ENCODE results near the gene GRIK4.

GRIK4 gene

GRCh38 chr11:120919566-120919965, 408.0 kb downstream of the GRIK4 start:
- Histone ChIP-seq H3K4me3 (replicated peaks; ENCODE audit: insufficient read depth, low read length) (no peak overlapping the region), H3K27ac (replicated peaks) (no peak overlapping the region), H3K27me3 (ENCODE audit: insufficient read depth, poor library complexity, severe bottlenecking) (no peaks in the 10 kb centered on the region)
- no peak for DNase-seq (ENCODE audit: low read depth in 1 of 2, low spot score in 1 of 2)
- TF ChIP-seq, protein P1, sequence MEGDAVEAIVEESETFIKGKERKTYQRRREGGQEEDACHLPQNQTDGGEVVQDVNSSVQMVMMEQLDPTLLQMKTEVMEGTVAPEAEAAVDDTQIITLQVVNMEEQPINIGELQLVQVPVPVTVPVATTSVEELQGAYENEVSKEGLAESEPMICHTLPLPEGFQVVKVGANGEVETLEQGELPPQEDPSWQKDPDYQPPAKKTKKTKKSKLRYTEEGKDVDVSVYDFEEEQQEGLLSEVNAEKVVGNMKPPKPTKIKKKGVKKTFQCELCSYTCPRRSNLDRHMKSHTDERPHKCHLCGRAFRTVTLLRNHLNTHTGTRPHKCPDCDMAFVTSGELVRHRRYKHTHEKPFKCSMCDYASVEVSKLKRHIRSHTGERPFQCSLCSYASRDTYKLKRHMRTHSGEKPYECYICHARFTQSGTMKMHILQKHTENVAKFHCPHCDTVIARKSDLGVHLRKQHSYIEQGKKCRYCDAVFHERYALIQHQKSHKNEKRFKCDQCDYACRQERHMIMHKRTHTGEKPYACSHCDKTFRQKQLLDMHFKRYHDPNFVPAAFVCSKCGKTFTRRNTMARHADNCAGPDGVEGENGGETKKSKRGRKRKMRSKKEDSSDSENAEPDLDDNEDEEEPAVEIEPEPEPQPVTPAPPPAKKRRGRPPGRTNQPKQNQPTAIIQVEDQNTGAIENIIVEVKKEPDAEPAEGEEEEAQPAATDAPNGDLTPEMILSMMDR (IDR thresholded peaks at IDR 0.05; ENCODE audit: insufficient read depth, low read length) = no peak
- TF ChIP-seq POLR2AphosphoS5 (IDR thresholded peaks at IDR 0.05; ENCODE audit: low read depth) (no peak), SPI1 (IDR thresholded peaks at IDR 0.05; ENCODE audit: borderline replicate concordance, low read depth) (no peak), REST (IDR thresholded peaks at IDR 0.05; ENCODE audit: insufficient replicate concordance, low read depth) (no peak), GABPA (IDR thresholded peaks at IDR 0.05; ENCODE audit: low read depth) (no peak)

DNA sequence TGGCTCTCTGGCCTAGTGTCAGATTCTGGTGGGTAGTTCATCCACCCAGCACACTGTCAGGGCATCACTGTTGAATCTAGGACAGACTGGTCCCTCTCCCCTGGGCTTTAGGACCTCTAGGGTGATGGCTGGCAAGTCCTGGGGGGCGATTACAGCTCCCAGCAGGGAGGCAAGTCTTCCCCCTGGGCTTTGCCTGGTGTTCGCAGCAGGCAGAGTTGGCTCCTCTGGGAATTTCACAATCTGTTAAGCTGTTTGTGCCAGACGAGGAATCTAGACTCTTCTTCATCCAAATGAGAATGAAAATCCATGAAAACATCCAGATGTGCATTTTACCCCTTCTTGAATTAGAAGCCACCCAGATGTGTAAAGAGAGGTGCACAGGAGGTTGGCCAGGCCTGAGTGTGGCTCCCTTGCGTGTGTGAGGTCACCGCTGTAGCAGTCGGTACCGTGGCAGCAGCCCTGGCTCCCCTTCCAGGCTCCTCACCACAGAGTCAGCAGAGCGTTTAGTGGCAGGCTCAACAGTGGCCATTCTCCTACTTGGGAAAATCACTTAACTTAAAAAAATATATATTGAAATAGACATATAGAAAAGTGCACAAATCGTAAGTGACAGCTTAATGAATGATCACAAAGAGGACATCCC, 412.4 kb downstream of the GRIK4 start:
- no peaks in the 10 kb centered on the region for H3K27me3 ChIP-seq (ENCODE audit: insufficient read depth, poor library complexity, severe bottlenecking)
- DNase-seq (ENCODE audit: low read depth in 1 of 2, low spot score in 1 of 2) = no peak
- TF ChIP-seq POLR2AphosphoS5 (IDR thresholded peaks at IDR 0.05; ENCODE audit: low read depth) (no peak), REST (IDR thresholded peaks at IDR 0.05; ENCODE audit: insufficient replicate concordance, low read depth) (no peak), GABPA (IDR thresholded peaks at IDR 0.05; ENCODE audit: low read depth) (no peak), SPI1 (IDR thresholded peaks at IDR 0.05; ENCODE audit: borderline replicate concordance, low read depth) (no peak)
- TF ChIP-seq, protein P1 (IDR thresholded peaks at IDR 0.05; ENCODE audit: insufficient read depth, low read length) = no peak
- no peak overlapping the region for H3K4me3 ChIP-seq (replicated peaks; ENCODE audit: insufficient read depth, low read length)
- no peak overlapping the region for H3K27ac ChIP-seq (replicated peaks)

DNA sequence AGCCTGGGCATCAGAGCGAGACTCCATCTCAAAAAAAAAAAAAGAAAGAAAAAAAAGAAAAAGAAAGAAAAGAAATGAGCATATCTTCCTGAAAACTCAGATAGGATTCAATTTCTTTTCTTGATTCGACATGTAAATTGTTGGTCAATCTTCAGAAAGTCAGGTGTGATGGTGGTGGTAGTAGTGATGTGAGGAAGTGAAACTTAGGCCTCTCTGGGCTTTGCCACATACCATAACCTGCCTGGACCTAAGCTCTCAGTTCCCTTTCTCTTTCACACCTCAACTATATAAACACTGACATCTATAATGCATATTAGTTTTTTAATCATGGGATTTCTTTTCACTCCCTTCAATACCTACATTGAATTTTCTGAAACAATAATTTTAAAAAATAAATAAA, 414.4 kb downstream of the GRIK4 start:
- no peak for DNase-seq (ENCODE audit: low read depth in 1 of 2, low spot score in 1 of 2)
- Histone ChIP-seq H3K27me3 (ENCODE audit: insufficient read depth, poor library complexity, severe bottlenecking) (no peaks in the 10 kb centered on the region), H3K27ac (replicated peaks) (no peak overlapping the region), H3K4me3 (replicated peaks; ENCODE audit: insufficient read depth, low read length) (no peak overlapping the region)
- TF ChIP-seq GABPA (IDR thresholded peaks at IDR 0.05; ENCODE audit: low read depth) = no peak
- TF ChIP-seq POLR2AphosphoS5 (IDR thresholded peaks at IDR 0.05; ENCODE audit: low read depth) = no peak
- TF ChIP-seq SPI1 (IDR thresholded peaks at IDR 0.05; ENCODE audit: borderline replicate concordance, low read depth) = no peak
- TF ChIP-seq, protein P1 (IDR thresholded peaks at IDR 0.05; ENCODE audit: insufficient read depth, low read length) = no peak

GRCh38 chr11:120928627-120929026, 417.1 kb downstream of the GRIK4 start:
- no peak for DNase-seq (ENCODE audit: low read depth in 1 of 2, low spot score in 1 of 2)
- H3K27ac ChIP-seq (replicated peaks) = no peak overlapping the region
- H3K4me3 ChIP-seq (replicated peaks; ENCODE audit: insufficient read depth, low read length) = no peak overlapping the region
- no peaks in the 10 kb centered on the region for H3K27me3 ChIP-seq (ENCODE audit: insufficient read depth, poor library complexity, severe bottlenecking)
- TF ChIP-seq, protein P1 (IDR thresholded peaks at IDR 0.05; ENCODE audit: insufficient read depth, low read length) = no peak
- no peak for TF ChIP-seq REST (IDR thresholded peaks at IDR 0.05; ENCODE audit: insufficient replicate concordance, low read depth)
- TF ChIP-seq GABPA (IDR thresholded peaks at IDR 0.05; ENCODE audit: low read depth) = no peak
- TF ChIP-seq POLR2AphosphoS5 (IDR thresholded peaks at IDR 0.05; ENCODE audit: low read depth) = no peak
- TF ChIP-seq SPI1 (IDR thresholded peaks at IDR 0.05; ENCODE audit: borderline replicate concordance, low read depth) = no peak
